Activated T-cell treated with anti-CD3 and anti-CD28 coated beads, Interleukin-2, amount 50 U/mL, for 4 hours (primary cell): ENCODE results near the gene RPP25L. TPM values are rescaled to one million over a fixed set of nuclear protein-coding genes. Genes with fewer than 3 reads are reported as not detected.

Source experiments
- ATAC-seq, 2 donors: fragments of 200-7000 bp; cut with Tn5 transposase; one replicate each; pipeline ENCODE4 v1.10.0; 2021
- DNase-seq: peaks from one replicate; pipeline ENCODE4 v3.0.0-alpha.2; 2020
- H3K27me3 Mint-ChIP-seq: one replicate; pipeline ENCODE4 v1.8.0; 2021; ENCODE audit warnings: low read depth, mixed read lengths
- H3K36me3 Mint-ChIP-seq: one replicate; pipeline ENCODE4 v1.8.0; 2022; ENCODE audit warnings: mixed read lengths; ENCODE audit not compliant: insufficient read depth
- H3K4me1 Mint-ChIP-seq: one replicate; pipeline ENCODE4 v1.8.0; 2021; ENCODE audit warnings: low read depth, mixed read lengths
- H3K4me3 Mint-ChIP-seq: one replicate; pipeline ENCODE4 v1.8.0; 2021; ENCODE audit warnings: mild to moderate bottlenecking, moderate library complexity, mixed read lengths
- H3K9me3 Mint-ChIP-seq: one replicate; pipeline ENCODE4 v1.8.0; 2021; ENCODE audit warnings: mixed read lengths
- total RNA-seq, 3 donors: library from RNA; stranded (reverse); gene quantifications; one replicate each; pipeline ENCODE4 v1.2.1, GENCODE V29; 2021

The RPP25L gene
- total RNA-seq, 3 donors from 2014 or later: 26.6 to 30.2 (median 29.9) TPM

DNA sequence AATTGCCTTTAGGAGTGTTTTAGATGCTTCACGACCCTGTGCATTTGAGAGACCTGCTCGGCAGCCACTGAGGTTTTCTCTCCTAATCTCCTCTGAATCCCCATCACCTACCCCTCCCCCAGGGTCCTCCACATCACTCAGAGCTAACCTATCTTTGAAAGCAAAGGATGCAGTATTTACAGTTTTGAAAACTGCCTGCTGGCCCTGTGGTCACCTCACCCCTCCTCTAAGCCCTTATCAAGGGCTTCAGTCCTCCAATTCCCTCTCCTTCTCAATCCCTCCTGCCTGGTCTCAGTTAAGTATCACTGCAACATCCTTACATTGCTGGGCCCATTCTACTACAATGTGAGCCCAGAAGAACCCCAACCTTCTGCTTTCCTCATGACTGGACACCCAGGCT is 4.6 kb downstream of the RPP25L start:
- peaks cover 3% of the 10 kb centered on the region for H3K27me3 Mint-ChIP-seq
- H3K9me3 Mint-ChIP-seq: no peaks in the 10 kb centered on the region
- ATAC-seq: no peak
- no peak overlapping the region for H3K4me3 Mint-ChIP-seq
- H3K36me3 Mint-ChIP-seq: no peaks in the 10 kb centered on the region
- H3K4me1 Mint-ChIP-seq: peaks cover 10% of the 10 kb centered on the region
- DNase-seq: no peak

DNA sequence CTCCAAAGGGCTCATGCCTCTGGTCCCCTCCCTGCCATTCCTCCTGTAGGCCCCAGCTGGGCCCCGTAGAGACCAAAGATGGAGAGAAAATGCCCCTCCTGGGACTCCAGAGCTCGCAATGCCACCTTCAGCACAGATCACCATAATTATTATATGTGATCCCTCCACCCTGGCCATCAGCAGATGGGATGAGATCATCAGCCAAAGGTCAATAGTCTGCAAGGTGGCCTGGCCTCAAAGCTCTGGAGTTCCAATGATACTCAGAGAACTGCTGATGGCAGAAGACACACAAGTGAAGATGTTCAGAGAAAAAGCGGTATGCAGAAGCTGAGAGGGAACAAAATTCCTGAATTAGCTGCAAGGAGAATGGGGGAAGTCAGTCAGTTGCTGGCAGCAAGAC is 5.0 kb downstream of the RPP25L start:
- Mint-ChIP-seq H3K27me3 (peaks cover 3% of the 10 kb centered on the region), H3K9me3 (no peaks in the 10 kb centered on the region), H3K4me3 (no peak overlapping the region), H3K4me1 (peaks cover 8% of the 10 kb centered on the region), H3K36me3 (no peaks in the 10 kb centered on the region)
- DNase-seq (no peak), ATAC-seq (no peak)

DNA sequence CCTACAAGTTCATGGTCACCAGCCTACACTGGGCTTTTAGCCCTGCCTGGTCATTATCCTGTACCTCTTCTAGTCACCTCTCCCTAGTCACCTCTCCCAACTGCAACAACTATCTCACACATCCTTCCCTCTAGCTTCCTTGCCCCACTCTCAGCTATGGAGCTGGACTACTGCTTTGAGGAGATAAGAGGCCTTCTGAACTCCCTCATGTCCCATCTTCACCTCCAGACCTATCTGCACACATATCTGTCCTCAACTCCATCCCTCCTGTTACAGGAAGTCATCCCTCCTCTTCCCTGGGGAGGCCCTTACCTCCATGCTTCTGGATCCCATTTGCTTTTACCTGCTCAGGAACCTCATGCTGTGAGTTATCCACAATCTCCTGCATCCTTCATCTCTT is 5.7 kb downstream of the RPP25L start:
- H3K9me3 Mint-ChIP-seq: no peaks in the 10 kb centered on the region
- ATAC-seq (no peak), DNase-seq (no peak)
- peaks cover 3% of the 10 kb centered on the region for H3K27me3 Mint-ChIP-seq
- no peak overlapping the region for H3K4me3 Mint-ChIP-seq
- H3K4me1 Mint-ChIP-seq: peaks cover 5% of the 10 kb centered on the region
- no peaks in the 10 kb centered on the region for H3K36me3 Mint-ChIP-seq

DNA sequence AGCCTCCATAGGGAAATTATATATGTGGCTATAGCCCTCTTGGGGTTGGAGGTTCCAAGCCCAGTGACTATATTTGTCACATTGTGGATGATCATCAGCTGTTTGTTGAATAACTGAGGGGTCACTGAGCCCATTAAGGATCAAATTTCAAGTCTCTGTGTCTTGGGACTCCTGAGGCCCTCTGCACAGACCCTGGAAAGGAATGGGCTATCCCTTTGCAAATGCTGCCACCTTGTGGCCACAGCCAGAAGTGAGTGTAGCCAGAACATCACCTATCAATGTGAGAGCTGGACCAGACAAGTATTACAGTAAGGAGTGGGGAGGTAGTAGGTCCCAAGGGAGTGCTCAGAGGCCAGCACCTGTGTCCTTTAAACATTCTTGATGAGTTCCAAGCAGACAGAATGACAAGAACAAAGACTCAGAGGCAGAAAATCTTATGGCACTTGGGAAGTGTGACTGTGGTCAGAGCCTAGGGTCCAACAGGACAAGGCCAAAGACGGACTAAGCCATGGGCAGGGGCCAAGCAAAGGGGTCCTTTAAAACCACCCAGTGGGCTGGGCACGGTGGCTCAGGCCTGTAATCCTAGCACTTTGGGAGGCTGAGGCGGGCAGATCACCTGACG is 8.2 kb downstream of the RPP25L start:
- peaks cover 3% of the 10 kb centered on the region for H3K27me3 Mint-ChIP-seq
- DNase-seq (peak; percentile 80), ATAC-seq (peak; percentile 93 to 98)
- H3K36me3 Mint-ChIP-seq: no peaks in the 10 kb centered on the region
- no peaks in the 10 kb centered on the region for H3K4me1 Mint-ChIP-seq
- H3K4me3 Mint-ChIP-seq: no peak overlapping the region
- H3K9me3 Mint-ChIP-seq: no peaks in the 10 kb centered on the region

DNA sequence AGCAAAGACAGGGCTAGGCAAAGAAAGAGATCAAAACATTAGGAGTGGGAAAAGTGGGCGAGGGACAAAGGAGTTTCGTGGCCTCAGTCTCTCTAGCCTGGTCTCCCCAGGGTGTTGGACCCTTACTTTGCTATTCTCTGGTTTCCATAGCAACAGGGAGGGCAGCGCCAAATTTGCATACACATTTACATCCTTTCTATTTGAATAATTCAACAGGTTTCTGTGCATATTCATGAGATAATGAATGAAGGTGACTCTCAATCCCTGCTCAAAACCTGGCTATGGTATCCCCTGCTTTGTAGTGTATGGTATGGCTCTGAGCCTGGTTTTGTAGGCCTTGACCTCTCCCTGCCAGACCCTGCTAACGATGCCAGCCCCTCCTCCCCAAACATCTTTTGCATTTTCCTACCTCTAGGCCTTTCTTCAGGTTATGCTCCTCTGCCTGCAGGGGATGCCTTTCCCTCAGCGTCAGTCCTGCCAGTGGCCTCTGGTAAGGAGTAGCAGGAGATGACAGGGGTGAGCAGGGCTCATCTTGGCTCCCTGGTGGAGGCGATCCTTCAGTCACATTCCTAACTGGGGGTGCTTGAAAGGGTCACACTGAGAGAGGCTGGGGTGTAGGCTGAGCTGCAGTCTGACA is 9.8 kb downstream of the RPP25L start:
- no peaks in the 10 kb centered on the region for H3K9me3 Mint-ChIP-seq
- no peaks in the 10 kb centered on the region for H3K36me3 Mint-ChIP-seq
- H3K27me3 Mint-ChIP-seq: peaks cover 3% of the 10 kb centered on the region
- DNase-seq: no peak
- H3K4me3 Mint-ChIP-seq: no peak overlapping the region
- no peaks in the 10 kb centered on the region for H3K4me1 Mint-ChIP-seq
- no peak for ATAC-seq

DNA sequence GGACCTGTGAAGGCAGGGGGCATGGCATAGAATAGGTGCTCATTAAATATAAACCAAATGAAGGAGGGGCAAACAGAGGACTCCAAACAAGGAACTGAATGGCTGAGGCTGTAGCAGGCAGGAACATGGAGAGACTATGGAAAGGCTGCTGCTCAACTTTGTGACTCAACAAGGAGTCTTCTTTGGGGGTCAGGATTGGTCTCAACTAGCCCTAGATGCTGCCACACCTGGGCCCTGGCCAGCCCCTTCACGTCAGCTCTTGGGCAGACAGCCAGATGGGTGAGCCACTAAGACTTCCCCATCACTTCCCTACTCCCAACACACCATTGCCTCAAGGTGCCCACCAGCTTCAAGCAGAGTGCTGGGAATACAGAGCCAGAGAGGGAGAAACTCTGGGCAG is 11.0 kb downstream of the RPP25L start:
- Mint-ChIP-seq H3K27me3 (peaks cover 11% of the 10 kb centered on the region), H3K4me3 (no peak overlapping the region), H3K9me3 (no peaks in the 10 kb centered on the region), H3K36me3 (no peaks in the 10 kb centered on the region), H3K4me1 (no peaks in the 10 kb centered on the region)
- no peak for ATAC-seq
- DNase-seq: no peak

DNA sequence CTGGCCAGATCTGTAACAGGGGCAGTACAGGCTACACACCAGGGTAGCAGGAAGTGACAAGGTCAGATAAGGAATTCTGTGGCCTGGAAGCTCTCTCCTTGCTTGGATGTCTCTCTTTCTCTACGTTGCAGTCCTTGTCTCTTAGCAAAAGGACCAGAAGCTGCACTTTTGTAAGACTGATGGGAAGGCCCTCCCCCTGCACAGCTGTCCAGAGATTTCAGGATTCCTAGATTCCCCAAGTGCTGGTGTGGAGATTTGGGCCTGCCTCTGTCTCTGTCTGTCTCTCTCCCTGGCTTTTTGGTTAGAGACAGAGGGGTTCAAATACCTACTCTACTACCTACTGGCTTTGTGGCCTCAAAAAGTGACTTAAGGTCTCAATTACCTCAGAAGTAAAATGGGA is 12.4 kb downstream of the RPP25L start:
- H3K27me3 Mint-ChIP-seq: peaks cover 15% of the 10 kb centered on the region
- H3K36me3 Mint-ChIP-seq: no peaks in the 10 kb centered on the region
- ATAC-seq (no peak), DNase-seq (no peak)
- H3K4me3 Mint-ChIP-seq: no peak overlapping the region
- H3K9me3 Mint-ChIP-seq: no peaks in the 10 kb centered on the region
- no peaks in the 10 kb centered on the region for H3K4me1 Mint-ChIP-seq

DNA sequence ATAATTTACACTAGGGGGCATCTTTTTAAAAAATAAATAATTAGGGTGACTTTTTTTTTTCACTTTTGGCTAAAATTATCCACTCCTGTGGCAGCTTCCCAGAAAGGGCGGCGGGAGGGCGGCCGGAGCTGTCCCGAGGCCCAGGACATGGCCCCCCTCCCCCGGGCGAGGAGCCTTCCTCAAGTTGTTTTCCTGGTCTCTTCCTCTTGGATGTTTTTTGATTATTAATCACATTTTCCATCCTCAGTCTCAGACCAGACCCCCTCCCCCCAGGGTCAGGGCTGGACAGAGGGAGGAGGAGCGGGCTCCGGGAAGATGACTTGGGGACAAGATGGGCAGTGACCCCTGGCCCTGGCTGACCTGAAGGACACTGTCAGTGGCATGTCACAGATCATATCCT is 17.7 kb downstream of the RPP25L start:
- Mint-ChIP-seq H3K4me3 (no peak overlapping the region), H3K9me3 (no peaks in the 10 kb centered on the region), H3K27me3 (peaks cover 55% of the 10 kb centered on the region), H3K36me3 (no peaks in the 10 kb centered on the region), H3K4me1 (peaks cover 22% of the 10 kb centered on the region)
- no peak for DNase-seq
- no peak for ATAC-seq

DNA sequence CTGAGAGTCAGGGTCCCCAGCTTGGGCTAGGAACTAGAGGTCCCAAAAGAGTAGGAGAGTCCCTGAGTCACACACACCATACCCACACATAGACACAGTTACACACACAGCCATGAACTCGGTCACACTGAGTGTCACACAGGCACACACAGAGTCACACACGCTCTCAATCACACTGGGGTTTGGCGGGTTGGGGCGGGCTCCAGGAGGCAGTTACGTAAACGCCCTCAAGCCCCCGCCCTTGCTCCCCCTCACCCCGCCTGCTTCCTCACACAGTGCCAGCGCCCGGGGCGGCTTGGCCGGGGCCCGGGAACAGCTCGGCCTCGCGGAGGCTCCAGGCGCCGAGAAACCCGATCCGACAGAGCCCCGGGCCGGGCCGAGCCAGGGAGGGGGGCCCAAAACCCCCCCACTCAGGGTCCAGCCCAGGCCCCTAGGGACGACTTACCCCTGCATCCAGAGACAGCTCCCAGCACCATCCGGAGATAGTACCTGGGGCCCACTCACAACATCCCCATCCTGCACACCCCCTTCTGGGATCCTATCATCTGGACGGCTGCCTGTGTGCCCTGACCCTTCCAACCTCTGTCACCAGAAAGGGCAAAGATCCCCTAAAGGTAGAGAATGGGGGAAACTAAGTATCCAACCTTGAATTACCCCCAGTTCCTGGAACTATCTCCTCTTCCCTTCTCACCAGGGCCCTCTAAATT is 18.8 kb downstream of the RPP25L start:
- Mint-ChIP-seq H3K4me3 (peak overlapping the region; percentile 21), H3K27me3 (peaks cover 65% of the 10 kb centered on the region), H3K4me1 (peaks cover 31% of the 10 kb centered on the region), H3K9me3 (no peaks in the 10 kb centered on the region), H3K36me3 (no peaks in the 10 kb centered on the region)
- no peak for ATAC-seq
- DNase-seq: no peak

DNA sequence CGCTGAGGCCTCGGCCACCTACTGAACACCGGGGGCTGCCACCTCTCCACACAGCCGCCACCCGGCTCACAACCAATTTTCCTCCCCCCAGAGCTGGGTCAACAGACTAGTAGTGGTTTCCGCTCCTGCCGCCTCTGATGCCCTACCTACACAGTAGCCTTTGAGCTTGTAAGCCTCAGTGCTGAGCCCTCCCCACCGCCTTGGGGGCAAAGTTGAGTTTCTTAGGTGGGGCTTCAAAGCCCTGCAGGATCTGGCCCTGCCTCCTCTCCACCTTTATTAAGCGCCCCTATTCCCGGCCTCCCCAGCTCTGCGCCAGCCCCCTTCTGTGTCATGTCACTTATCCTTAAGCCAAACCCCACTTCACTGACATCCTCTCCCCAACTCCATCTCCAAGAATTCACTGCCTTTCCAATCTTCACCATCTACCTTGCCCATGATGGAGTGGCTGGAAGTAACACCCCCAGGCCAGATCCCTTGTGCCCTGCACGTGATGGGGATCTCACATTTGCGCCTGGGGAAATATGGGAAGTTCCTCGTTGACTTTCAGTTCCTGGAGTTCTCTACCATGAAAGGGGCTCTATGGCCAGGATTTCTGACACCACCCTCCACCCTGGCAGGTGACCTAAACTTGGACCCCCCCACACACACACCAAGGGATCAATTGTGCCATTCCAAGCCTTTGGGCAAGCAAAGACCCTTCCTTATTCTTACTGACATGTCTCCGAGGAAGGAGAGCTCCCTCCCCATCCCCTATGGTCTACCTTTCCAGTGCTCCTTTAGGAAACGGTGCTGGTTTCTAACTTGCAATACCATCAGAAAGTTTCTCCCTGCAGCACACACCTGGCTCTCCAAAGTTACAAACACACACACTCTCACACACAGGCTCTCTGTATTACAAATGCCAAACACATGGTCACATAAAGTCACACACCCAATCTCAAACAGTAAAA is 19.7 kb downstream of the RPP25L start:
- Mint-ChIP-seq H3K27me3 (peaks cover 74% of the 10 kb centered on the region), H3K4me3 (peak overlapping the region; percentile 76), H3K4me1 (peaks cover 31% of the 10 kb centered on the region), H3K36me3 (no peaks in the 10 kb centered on the region), H3K9me3 (no peaks in the 10 kb centered on the region)
- ATAC-seq (no peak), DNase-seq (no peak)

DNA sequence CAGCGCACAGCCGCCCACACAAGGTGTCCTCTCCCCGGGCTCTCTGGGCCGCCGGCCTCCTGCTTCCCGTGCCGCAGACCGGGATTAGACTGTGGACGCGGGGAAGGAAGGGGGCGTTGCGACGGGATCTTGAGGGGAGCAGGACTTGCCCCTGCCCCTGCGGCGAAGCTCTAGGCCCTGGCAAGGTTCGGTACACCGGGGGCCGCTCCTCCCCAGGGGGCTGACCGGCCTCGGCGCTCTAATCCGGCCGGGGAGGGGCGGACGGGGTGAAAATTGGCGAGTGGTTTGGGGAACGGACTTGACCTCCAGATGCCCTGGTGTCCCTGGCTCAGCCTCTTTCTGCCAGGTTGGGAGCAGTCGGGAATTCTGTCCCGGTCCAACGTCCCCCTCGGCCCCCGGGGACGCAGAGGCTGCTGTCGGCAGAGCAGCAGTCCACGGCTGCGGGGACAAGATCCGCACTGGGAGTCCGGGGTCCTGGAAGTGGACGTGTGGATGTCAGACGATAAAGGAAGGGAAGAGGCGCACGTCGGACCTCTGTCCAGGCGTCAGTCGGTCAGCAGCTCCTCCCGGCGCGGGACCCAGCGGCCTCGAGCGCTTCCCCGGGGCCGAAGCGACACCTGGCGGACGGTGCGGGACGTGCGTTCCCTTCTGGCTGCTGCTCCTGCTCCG is 20.5 kb downstream of the RPP25L start:
- ATAC-seq (peak; percentile 65 to 71), DNase-seq (peak; percentile 75)
- H3K4me3 Mint-ChIP-seq: peak overlapping the region; percentile 76
- no peaks in the 10 kb centered on the region for H3K36me3 Mint-ChIP-seq
- peaks cover 31% of the 10 kb centered on the region for H3K4me1 Mint-ChIP-seq
- peaks cover 77% of the 10 kb centered on the region for H3K27me3 Mint-ChIP-seq
- no peaks in the 10 kb centered on the region for H3K9me3 Mint-ChIP-seq

DNA sequence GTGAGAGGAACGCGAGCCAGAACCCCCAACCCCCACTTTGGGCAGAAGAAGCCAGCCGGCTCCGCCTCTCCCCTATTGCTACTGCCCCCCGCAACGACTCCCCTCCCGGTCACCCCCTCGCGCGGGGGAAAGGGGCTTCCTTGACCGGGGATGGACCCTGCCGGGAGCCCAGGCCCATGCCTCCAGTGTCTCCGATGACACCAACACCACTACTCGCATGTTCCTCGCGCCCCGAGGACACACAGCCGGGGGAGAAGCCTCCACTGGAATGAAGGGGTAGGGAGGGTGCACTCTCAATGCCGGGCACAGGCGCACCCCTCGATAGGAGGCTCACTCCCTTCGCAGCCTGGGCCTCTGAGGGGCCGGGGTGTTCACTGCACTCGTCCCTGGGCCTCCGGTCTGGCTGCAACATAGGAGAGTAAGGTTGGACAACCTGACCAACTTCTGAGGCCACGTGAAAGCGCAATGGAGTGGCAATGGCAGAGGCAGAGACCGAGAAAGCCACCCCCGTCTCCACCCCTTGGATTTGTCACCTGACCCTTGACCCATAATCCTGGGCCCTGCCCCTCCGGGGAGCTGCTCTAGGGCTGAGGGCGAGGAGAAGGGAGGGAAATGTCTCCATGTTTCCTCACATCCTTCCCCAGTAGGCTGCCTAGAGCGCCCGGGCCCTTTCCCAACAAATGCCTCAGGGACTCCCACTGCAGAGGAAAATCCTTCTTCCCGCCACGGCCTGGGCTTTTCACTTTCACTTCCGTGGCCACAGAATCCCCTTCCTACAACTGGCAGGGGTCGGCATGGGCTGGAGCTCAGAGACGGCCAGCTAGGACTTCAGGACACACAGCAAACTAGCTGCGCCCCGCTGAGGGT is 21.3 kb downstream of the RPP25L start:
- Mint-ChIP-seq H3K27me3 (peaks cover 80% of the 10 kb centered on the region), H3K36me3 (no peaks in the 10 kb centered on the region), H3K4me1 (peaks cover 31% of the 10 kb centered on the region), H3K4me3 (peak overlapping the region; percentile 76), H3K9me3 (no peaks in the 10 kb centered on the region)
- ATAC-seq (peak; percentile 18 to 21), DNase-seq (no peak)
